Measurements from ENCODE around the gene GUF1.

- TF ChIP-seq CTCF (conservative IDR thresholded peaks at IDR 0.05; ENCODE audit: low read length), result no peak
- TF ChIP-seq EZH2phosphoT487 (IDR thresholded peaks at IDR 0.05; ENCODE audit: borderline replicate concordance, low read depth, low read length), result no peak
Measured at GRCh38 chr4:44671636-44672035, 6.6 kb upstream of the GUF1 start.

Measured in OCI-LY7 (cell line).